AML-193 (cell line): ENCODE data around the gene ATG7.

Source experiments
- DNase-seq, 2 experiments: peaks; one replicate each; lab custom pipeline; 2025; lab: John Stamatoyannopoulos, UW

Gene ATG7

DNA sequence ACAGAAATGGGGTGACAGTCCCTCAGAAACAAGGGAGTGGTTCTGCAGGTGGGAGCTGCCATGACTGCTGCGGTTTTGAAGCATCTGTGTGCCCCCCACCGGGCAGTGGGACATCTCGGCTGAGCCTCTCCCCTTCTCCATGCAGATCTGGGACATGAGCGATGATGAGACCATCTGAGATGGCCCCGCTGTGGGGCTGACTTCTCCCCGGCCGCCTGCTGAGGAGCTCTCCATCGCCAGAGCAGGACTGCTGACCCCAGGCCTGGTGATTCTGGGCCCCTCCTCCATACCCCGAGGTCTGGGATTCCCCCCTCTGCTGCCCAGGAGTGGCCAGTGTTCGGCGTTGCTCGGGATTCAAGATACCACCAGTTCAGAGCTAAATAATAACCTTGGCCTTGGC, 282.5 kb downstream of the ATG7 start:
- DNase-seq, result no peak

DNA sequence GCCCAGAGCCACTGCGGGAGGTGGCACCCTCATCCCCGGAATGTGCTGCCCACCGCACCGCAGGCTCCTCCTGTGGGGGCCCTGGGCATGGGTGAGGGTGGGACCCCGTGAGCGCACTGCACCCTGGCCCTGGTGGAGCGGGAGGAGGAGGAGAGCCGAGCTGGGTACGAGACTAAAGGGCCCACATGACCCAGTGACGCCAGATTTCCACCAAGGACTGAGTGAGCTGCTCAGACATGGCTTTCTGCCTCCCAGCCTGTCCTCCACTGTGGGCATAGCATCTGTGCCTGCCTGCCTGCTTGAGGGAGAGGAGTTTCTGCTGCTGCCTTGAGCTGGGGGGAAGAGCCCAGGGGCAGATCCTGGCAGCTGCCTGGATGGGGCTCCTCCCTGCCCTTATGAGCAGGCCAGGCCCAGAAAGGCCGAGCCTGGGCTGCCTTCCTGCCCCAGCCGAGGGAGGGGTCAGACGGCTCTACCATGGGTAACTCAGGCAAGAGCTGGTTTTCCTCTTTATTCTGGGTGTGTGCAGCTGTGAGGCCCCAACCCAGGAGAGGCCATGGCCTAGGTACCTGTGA, 283.1 kb downstream of the ATG7 start:
- no peak for DNase-seq

- DNase-seq, result no peak
Observed at GRCh38 chr3:11555881-11556633, 283.9 kb downstream of the ATG7 start.

DNA sequence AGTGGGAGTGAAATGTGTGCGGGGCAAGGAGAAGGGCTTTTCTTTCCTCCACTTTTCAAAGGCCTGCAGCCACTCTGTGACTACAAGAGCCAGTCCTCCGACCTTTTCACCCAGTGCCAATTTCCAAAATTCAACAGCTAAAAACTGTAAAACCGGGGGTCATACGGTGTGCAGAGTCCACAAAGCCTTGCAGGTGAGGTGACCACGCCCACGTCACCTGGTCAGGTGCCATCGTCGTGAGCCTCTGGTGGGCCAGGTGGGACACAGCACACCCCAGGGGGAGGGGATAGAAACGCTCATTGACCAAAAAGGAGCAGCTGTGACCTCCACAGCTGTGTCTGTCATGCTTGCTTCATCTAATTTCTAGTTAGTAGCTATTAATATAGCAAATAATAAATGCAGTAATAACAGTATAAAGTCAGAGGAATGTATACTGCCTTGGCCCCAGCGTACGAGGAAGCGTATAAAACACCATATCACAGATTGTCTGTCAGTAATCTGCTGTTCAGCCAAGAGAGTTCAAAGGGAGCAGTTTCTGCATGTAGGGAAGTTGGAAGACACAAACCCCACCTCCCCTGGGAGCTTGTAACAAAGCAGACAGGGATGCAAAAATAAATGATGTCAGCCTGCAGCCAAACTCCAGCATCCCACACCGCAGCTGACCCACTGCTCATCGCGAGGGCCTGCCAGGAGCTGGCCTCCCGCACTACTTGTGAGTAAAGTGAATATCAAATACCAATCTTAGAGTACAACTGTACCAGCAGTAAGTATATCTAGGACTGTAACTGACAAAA, 284.9 kb downstream of the ATG7 start:
- DNase-seq, result no peak

- DNase-seq, result no peak
Observed at GRCh38 chr3:11558002-11558401, 285.8 kb downstream of the ATG7 start.

DNA sequence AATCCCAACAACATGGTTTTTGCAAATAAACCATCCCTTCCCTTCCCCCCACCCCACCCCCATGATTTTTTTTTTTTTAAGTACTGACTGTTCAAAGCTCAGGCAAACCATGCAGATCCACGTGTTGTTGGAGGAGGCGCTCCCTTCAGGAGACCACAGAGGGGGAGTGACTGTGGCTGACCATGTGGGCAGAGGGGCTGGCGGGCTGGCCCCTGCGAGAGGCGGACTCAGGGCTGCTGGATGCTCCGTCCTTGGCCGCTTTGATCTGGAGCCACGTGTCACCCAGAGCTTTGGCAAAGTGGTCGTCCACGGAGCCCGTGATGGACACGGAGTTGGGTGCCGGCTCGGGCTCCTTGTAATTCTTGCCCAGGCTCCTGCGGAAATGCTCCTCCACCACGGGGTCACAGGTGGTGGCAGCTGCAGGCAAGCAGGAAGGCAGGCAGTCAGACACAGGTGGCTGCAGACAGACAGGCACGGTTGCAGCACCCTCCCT, 286.3 kb downstream of the ATG7 start:
- no peak for DNase-seq

- DNase-seq, result no peak
Observed at GRCh38 chr3:11558918-11559815, 287.0 kb downstream of the ATG7 start.

- DNase-seq, result no peak
Observed at GRCh38 chr3:11559816-11560633, 287.8 kb downstream of the ATG7 start.

DNA sequence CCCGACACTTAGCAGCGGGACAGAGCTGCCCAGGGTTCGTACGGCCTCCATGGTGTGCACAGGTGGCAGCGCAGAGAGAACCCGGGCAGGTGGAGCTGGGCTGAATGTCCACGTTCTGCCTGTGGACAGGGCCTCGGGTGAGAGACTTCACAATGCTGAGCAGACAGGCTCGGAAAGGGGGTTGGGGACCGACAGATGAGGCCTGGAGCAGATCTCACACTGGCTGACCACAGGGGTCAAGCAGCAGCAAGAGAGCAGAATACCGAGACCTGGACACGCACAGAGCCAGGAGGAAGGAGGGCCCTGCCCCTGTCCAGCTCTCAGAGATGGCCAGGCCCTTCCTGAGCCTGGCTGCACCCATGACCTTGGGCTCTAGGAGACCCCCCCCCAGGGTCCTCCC, 288.5 kb downstream of the ATG7 start:
- no peak for DNase-seq

DNA sequence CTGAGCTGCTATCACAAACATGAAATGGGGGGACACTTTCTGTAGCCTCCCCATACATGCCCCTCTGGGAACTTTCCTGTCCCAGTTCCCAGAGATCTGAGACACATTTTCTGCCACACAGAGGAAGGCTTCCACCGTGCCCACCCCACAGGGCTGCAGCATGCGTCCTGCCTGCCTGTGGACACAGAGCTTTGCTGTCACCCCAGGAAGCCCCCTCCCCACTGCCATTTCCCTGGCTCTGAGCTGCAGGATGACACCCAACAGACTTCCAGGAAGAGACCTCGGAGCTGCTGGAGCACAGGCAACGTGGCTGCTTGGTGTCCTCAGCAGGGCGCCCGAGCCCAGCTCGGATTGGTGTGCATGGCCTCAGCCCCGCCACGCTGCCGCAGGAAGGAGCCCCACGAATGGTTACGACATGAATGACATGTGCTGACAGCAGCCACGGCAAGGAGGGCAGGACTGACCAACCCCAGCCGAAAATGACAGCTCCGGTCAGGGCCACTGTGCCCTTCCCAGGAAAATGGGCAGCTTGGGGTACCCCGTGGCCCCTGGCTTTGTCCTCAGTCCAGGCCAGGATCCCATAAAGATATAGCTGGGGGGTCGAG, 290.2 kb downstream of the ATG7 start:
- DNase-seq, result no peak

GRCh38 chr3:11563159-11563864, 291.1 kb downstream of the ATG7 start:
- no peak for DNase-seq

- DNase-seq, result no peak
Observed at GRCh38 chr3:11563865-11564185, 291.6 kb downstream of the ATG7 start.

GRCh38 chr3:11564577-11565001, 292.4 kb downstream of the ATG7 start:
- DNase-seq, result no peak

DNA sequence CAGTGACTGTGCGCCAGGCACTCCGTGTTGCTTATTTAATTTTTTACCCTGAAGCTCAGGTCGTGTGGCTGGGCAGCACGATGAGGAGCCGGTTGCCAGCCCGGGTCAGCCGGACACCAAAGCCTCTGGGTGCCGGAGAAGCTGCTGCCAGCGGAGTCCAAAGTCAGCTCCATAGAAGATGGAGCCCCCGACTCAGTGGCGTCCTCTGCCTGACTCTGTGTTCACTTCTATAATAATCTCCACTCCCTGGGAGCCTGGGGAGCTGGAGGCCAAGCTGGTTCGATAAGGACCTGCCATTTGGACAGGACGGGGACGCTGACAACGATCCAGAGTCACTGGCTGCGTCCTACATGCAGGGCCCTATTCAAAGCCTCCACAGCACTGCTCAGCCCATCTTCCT, 292.9 kb downstream of the ATG7 start:
- no peak for DNase-seq

DNA sequence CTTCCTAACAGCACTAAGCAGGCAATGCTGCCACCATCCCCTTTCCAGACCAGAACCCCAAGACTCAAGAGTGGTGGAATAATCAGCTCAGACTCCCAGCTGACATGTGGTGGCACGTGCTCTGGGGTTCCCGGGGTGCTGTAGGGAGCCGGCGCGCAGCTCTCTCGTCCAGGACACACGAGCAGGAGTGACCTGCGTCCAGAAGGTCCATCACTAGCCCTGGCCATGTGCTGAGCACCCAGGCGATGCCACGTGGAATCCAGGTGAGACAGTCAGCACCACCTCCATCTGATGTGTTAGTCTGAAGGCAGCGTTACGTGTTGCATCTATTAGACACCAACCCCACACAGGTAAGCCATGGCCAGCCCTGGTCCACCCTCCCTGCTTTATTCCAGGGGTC, 293.3 kb downstream of the ATG7 start:
- DNase-seq, result no peak

DNA sequence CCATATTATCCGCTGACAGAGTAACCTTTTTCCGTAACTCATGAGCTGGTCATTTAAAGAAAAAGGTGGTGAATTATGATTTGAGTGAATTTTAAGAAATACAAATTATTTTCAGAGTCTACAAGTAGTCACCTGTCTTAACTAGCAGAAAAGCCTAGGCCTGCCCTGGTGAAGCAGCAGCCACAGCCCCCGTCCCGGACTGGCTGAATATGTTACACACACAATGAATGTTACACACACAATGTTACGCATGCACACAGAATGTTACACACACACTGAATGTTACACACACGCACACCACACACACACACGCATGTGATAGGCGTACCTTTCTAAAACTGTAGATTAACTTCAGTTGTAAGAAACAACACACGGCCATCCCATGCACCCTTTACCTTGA, 293.7 kb downstream of the ATG7 start:
- DNase-seq, result no peak

- no peak for DNase-seq
Observed at GRCh38 chr3:11566478-11566877, 294.3 kb downstream of the ATG7 start.

- DNase-seq, result no peak
Observed at GRCh38 chr3:11566916-11567315, 294.7 kb downstream of the ATG7 start.

GRCh38 chr3:11567516-11568467, 295.6 kb downstream of the ATG7 start:
- DNase-seq, result no peak
